IPS-20b (cell line): ENCODE data around the gene AMER2.

Experiments
- H3K27ac ChIP-seq: one replicate; pipeline ENCODE4 v1.5.1; 2013; ENCODE audit warnings: low read length
- H3K27me3 ChIP-seq: 2 replicates; pipeline ENCODE4 v1.6.1; 2013; ENCODE audit warnings: mild to moderate bottlenecking, low read length, inconsistent platforms; ENCODE audit not compliant: insufficient read depth
- H3K36me3 ChIP-seq: 2 replicates; pipeline ENCODE4 v1.6.1; 2013; ENCODE audit warnings: low read depth, mild to moderate bottlenecking, inconsistent platforms, low read length, moderate library complexity; ENCODE audit not compliant: insufficient read depth
- H3K4me1 ChIP-seq: 2 replicates; pipeline ENCODE4 v1.6.1; 2013; ENCODE audit warnings: mild to moderate bottlenecking, control low read depth, inconsistent platforms, low read length, moderate library complexity; ENCODE audit not compliant: insufficient read depth
- H3K4me3 ChIP-seq: 2 replicates; pipeline ENCODE4 v1.5.1; 2013; ENCODE audit warnings: mild to moderate bottlenecking, low read length, inconsistent platforms
- H3K9ac ChIP-seq: 2 replicates; pipeline ENCODE4 v1.6.1; 2013; ENCODE audit warnings: low read depth, mild to moderate bottlenecking, inconsistent platforms, low read length, moderate library complexity
- H3K9me3 ChIP-seq: 2 replicates; pipeline ENCODE4 v1.6.1; 2013; ENCODE audit warnings: mild to moderate bottlenecking, low read depth, low read length, inconsistent platforms; ENCODE audit not compliant: insufficient read depth

Gene AMER2

GRCh38 chr13:25200783-25201182 lies 28.7 kb upstream of the AMER2 start:
- H3K36me3 ChIP-seq: no peaks in the 10 kb centered on the region
- no peaks in the 10 kb centered on the region for H3K27me3 ChIP-seq
- H3K4me3 ChIP-seq: no peak overlapping the region
- peaks cover 4% of the 10 kb centered on the region; the same call in 1 of the 2 replicates for H3K4me1 ChIP-seq
- H3K9ac ChIP-seq: no peak overlapping the region
- no peak overlapping the region for H3K27ac ChIP-seq
- H3K9me3 ChIP-seq: no peaks in the 10 kb centered on the region

- Histone ChIP-seq H3K27ac (no peak overlapping the region), H3K27me3 (no peaks in the 10 kb centered on the region), H3K4me1 (peaks cover 4% of the 10 kb centered on the region; the same call in 1 of the 2 replicates), H3K4me3 (no peak overlapping the region), H3K36me3 (no peaks in the 10 kb centered on the region), H3K9ac (no peak overlapping the region), H3K9me3 (no peaks in the 10 kb centered on the region)
Measured at GRCh38 chr13:25198647-25199046, 26.6 kb upstream of the AMER2 start.

GRCh38 chr13:25196971-25197370 lies 24.9 kb upstream of the AMER2 start:
- no peaks in the 10 kb centered on the region for H3K36me3 ChIP-seq
- H3K27ac ChIP-seq: no peak overlapping the region
- H3K27me3 ChIP-seq: no peaks in the 10 kb centered on the region
- H3K9ac ChIP-seq: no peak overlapping the region
- no peaks in the 10 kb centered on the region for H3K9me3 ChIP-seq
- no peaks in the 10 kb centered on the region for H3K4me1 ChIP-seq
- H3K4me3 ChIP-seq: no peak overlapping the region

GRCh38 chr13:25192936-25193335 lies 20.8 kb upstream of the AMER2 start:
- Histone ChIP-seq H3K27ac (no peak overlapping the region), H3K4me3 (no peak overlapping the region), H3K4me1 (no peaks in the 10 kb centered on the region)

GRCh38 chr13:25192489-25192888 lies 20.4 kb upstream of the AMER2 start:
- no peaks in the 10 kb centered on the region for H3K9me3 ChIP-seq
- H3K9ac ChIP-seq: no peak overlapping the region
- no peaks in the 10 kb centered on the region for H3K4me1 ChIP-seq
- no peaks in the 10 kb centered on the region; the same call in 1 of the 2 replicates for H3K27me3 ChIP-seq
- H3K36me3 ChIP-seq: no peaks in the 10 kb centered on the region
- H3K4me3 ChIP-seq: no peak overlapping the region
- H3K27ac ChIP-seq: no peak overlapping the region

More at GRCh38 chr13:25192936-25193335, 20.8 kb upstream of the AMER2 start:
- no peaks in the 10 kb centered on the region for H3K9me3 ChIP-seq
- H3K36me3 ChIP-seq: no peaks in the 10 kb centered on the region
- H3K9ac ChIP-seq: no peak overlapping the region
- H3K27me3 ChIP-seq: no peaks in the 10 kb centered on the region; the same call in 1 of the 2 replicates

- Histone ChIP-seq H3K27me3 (no peaks in the 10 kb centered on the region; the same call in 1 of the 2 replicates), H3K9me3 (no peaks in the 10 kb centered on the region), H3K4me1 (no peaks in the 10 kb centered on the region), H3K9ac (no peak overlapping the region), H3K4me3 (no peak overlapping the region), H3K36me3 (no peaks in the 10 kb centered on the region), H3K27ac (no peak overlapping the region)
Measured at GRCh38 chr13:25192052-25192451, 20.0 kb upstream of the AMER2 start.

- no peak overlapping the region for H3K9ac ChIP-seq
- H3K9me3 ChIP-seq: no peaks in the 10 kb centered on the region
- H3K4me3 ChIP-seq: no peak overlapping the region
- no peaks in the 10 kb centered on the region for H3K36me3 ChIP-seq
- H3K4me1 ChIP-seq: no peaks in the 10 kb centered on the region
- no peaks in the 10 kb centered on the region; the same call in 1 of the 2 replicates for H3K27me3 ChIP-seq
- H3K27ac ChIP-seq: no peak overlapping the region
Measured at GRCh38 chr13:25190771-25191170, 18.7 kb upstream of the AMER2 start.

- no peak overlapping the region for H3K27ac ChIP-seq
- H3K9ac ChIP-seq: no peak overlapping the region
- no peaks in the 10 kb centered on the region for H3K4me1 ChIP-seq
Measured at GRCh38 chr13:25190256-25190655, 18.2 kb upstream of the AMER2 start.

GRCh38 chr13:25187596-25187995 lies 15.5 kb upstream of the AMER2 start:
- Histone ChIP-seq H3K36me3 (no peaks in the 10 kb centered on the region), H3K9ac (no peak overlapping the region), H3K27ac (no peak overlapping the region), H3K4me3 (no peak overlapping the region), H3K9me3 (no peaks in the 10 kb centered on the region), H3K27me3 (no peaks in the 10 kb centered on the region; the same call in 1 of the 2 replicates), H3K4me1 (no peaks in the 10 kb centered on the region)

More at GRCh38 chr13:25190256-25190655, 18.2 kb upstream of the AMER2 start:
- no peak overlapping the region for H3K4me3 ChIP-seq
- H3K27me3 ChIP-seq: no peaks in the 10 kb centered on the region; the same call in 1 of the 2 replicates
- H3K36me3 ChIP-seq: no peaks in the 10 kb centered on the region
- no peaks in the 10 kb centered on the region for H3K9me3 ChIP-seq

- Histone ChIP-seq H3K4me1 (no peaks in the 10 kb centered on the region), H3K27ac (no peak overlapping the region), H3K36me3 (no peaks in the 10 kb centered on the region), H3K9ac (no peak overlapping the region), H3K4me3 (no peak overlapping the region), H3K9me3 (no peaks in the 10 kb centered on the region), H3K27me3 (no peaks in the 10 kb centered on the region; the same call in 1 of the 2 replicates)
Measured at GRCh38 chr13:25186187-25186586, 14.1 kb upstream of the AMER2 start.

GRCh38 chr13:25181597-25181996 lies 9.5 kb upstream of the AMER2 start:
- Histone ChIP-seq H3K4me3 (no peak overlapping the region), H3K9ac (no peak overlapping the region), H3K4me1 (peaks cover 5% of the 10 kb centered on the region; the same call in 1 of the 2 replicates), H3K9me3 (no peaks in the 10 kb centered on the region), H3K36me3 (no peaks in the 10 kb centered on the region), H3K27me3 (no peaks in the 10 kb centered on the region), H3K27ac (no peak overlapping the region)

- H3K27ac ChIP-seq: no peak overlapping the region
- no peak overlapping the region for H3K9ac ChIP-seq
Measured at GRCh38 chr13:25180775-25181537, 8.9 kb upstream of the AMER2 start.

More at GRCh38 chr13:25180775-25181537, 8.9 kb upstream of the AMER2 start:
- no peak overlapping the region for H3K4me3 ChIP-seq
- no peaks in the 10 kb centered on the region for H3K36me3 ChIP-seq
- no peaks in the 10 kb centered on the region for H3K27me3 ChIP-seq
- H3K9me3 ChIP-seq: no peaks in the 10 kb centered on the region
- H3K4me1 ChIP-seq: peaks cover 5% of the 10 kb centered on the region; the same call in 1 of the 2 replicates
